ENCODE measurements around the gene BDKRB2.

GRCh38 chr14:96197969-96198368 is 6.7 kb upstream of the BDKRB2 start:
- TF ChIP-seq POLR2A (IDR thresholded peaks at IDR 0.05) (no peak), CTCF (IDR thresholded peaks at IDR 0.05) (no peak), EP300 (IDR thresholded peaks at IDR 0.05) (no peak), POLR2AphosphoS5 (IDR thresholded peaks at IDR 0.05) (no peak)
